DMS53 treated with DMSO at 0.1 percent for 48 hours (cell line): Measurements from ENCODE around the gene DIABLO.
A peak's percentile ranks its signal among the peaks of the same experiment; 100 is the strongest.
"Not testable (repeated sequence)": the region's sequence is repeated elsewhere in the genome, so short reads cannot be mapped to it uniquely, and the experiment has no call there.

Experiments
- DNase-seq: peaks from one replicate; lab custom pipeline; 2025; ENCODE audit not compliant: unreplicated experiment; lab: John Stamatoyannopoulos, UW

Gene DIABLO

GRCh38 chr12:122190842-122191668 lies 34.8 kb downstream of the DIABLO start:
- DNase-seq = peak; percentile 62

DNA sequence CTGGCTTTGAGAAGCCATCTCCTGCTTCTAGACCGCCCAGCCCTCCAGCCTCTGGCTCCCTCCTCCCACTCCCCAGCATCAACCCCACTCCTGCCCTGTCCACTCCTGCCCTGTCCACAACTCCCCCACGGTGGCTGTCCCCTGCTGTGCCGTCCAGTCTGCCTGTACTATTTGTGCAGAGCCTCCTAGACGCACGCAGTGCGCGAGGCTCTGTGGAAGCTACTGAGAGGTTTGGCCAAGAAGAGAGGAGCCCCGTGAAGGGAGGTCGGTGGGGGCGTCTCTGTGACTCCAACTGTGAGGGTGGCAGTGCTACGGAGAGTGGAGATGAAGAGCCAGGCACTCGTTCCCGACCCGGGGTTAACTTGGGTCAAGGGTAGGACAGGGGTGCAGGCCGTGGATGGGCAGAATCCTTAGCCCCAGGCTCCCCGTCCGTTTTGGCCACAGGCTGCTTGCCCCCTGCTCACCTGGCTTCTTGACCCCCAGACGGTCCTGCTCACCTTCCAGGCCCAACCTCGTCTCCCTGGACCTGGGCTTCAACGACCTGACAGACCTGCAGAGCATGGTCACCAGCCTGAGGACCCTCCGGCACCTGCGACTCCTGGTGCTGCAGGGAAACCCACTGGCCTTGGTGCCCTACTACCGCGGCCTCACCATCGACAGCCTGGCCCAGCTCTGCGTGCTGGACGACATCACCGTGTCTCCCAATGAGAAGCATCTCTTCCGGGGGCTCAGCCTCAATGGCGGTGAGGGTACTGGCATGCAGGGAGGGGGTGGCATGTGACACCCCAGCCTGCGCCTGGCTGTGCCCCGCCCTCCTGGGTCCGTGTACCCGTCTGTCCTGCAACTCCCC lies 36.0 kb downstream of the DIABLO start:
- no peak for DNase-seq

DNA sequence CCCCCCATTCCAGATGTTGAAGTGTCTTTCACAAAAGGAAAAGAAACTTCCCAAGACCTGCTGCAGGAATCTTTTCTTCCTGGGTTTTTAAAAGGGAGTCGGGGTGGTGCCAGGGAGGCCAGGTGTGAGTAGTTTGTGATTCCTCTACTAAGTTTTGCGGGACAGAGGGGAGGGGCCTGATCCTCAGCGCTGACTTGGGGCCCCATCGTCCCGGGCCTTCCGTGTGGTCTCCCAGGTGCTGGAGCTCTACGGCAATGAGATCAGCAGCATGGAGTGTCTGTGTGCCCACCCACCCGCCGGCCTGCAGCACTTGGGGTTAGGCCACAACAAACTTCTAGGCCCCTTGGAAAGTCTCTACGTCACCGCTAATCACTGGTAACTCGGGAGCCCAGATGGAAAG lies 38.4 kb downstream of the DIABLO start:
- DNase-seq = no peak

DNA sequence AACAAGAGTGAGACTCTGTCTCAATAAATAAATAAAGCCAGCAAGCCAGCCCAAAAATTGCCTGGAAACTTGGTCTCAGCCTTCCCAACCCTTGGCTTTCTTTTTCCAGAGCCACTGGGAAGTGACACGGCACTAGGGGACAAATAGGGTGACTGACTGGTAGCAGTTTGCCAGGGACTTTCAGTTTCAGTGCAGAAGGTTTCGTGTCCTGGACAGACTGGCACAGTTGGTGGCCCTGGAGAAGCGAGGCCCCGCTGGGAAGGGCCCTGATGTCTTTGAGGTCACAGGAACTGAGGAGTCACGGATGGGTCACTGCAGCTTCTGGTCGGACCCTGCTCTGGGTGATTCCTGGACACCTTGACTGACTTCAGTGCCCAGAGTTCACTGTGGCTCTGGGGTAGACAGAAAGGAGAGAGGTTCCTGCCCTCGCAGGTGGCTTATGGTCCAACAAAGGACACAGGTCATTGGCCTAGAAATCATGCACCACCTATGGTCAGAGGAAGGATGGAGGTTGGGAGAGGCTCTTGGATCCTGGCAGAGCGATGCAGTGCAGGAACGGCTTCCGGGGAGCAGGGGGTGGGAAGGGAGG lies 40.3 kb downstream of the DIABLO start:
- DNase-seq = no peak

- DNase-seq = no peak
Observed at GRCh38 chr12:122185079-122185478, 40.8 kb downstream of the DIABLO start.

- no peak for DNase-seq
Observed at GRCh38 chr12:122184517-122184916, 41.3 kb downstream of the DIABLO start.

DNA sequence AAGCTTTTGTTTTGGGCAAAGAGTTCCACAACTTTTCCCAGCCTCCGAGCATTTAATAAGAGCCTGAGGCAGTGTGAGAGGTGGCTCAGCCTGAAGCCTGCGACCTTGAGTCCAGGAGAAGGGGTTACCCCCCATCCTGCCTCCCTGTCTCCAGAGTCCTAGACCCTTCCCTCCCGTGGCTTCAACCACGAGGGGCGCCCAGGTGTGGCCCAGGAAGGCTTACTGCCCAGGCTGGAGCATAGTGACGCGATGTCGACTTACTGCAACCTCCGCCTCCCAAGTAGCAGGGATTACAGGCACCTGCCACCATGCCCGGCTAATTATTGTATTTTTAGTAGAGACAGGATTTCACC lies 42.3 kb downstream of the DIABLO start:
- no peak for DNase-seq

DNA sequence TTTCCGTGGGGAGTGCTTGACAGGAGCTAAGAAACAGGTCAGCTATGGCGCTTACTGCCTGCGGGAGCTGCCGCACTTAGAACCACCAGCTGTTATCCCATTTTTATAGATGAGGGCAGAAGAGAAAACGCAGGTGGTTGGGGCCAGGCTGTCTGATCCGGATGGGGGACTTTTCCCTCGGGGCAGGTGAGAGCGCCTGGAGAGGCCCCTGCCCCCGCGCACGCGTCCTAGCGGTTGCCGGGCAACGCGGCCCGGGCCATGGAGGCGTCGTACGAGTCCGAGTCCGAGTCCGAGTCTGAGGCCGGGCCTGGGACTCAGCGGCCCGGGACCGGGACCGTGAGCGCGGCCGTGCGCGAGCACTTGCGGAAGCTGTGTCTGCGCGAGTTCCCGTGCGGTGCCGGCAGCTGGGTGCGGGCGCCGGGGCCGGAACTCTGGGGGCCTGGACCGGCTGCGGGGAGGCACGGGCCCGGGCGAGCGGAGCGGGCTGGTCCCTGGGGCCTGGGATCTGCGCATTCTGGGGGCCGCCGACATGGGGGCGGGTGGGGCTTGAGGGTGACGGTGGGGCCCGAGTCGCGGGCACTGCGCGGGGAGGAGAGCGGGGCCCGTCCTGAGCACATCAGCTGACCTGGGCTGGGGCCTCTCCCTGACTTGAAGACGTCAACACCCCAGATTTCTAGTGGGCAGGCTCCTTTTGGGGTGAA lies 42.8 kb downstream of the DIABLO start, which contains the start of gene LRRC43:
TSS of gene LRRC43 (plus strand) at position 237 of the 701 bp plus-strand sequence. CDS start at position 259, 22 bp downstream.
- DNase-seq = peak; percentile 80

DNA sequence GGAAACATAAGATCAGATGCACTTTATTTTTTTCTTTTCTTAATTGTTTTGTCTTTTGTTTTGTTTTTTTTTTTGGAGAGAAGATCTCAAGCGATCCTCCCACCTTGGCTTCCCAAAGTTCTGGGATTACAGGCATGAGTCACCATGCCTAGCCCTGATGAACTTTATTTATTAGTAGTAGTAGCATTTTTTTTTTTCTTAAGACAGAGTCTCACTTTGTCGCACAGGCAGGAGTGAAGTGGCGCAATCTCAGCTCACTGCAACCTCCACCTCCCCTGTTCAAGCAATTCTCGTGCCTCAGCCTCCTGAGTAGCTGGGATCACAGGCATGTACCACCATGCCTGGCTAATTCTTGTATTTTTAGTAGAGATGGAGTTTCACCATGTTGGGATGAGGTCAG lies 49.4 kb downstream of the DIABLO start:
- not testable (repeated sequence) for DNase-seq

GRCh38 chr12:122174155-122174845 lies 51.6 kb downstream of the DIABLO start, which contains the start of gene IL31:
IL31 (minus strand) TSS chr12:122174221; CDS start chr12:122174172, 49 bp downstream.
- DNase-seq = no peak

GRCh38 chr12:122172262-122172939 lies 53.5 kb downstream of the DIABLO start:
- no peak for DNase-seq

GRCh38 chr12:122171399-122171798 lies 54.5 kb downstream of the DIABLO start:
- no peak for DNase-seq

- DNase-seq = no peak
Observed at GRCh38 chr12:122168492-122168891, 57.4 kb downstream of the DIABLO start.

- DNase-seq = no peak
Observed at GRCh38 chr12:122167356-122167925, 58.4 kb downstream of the DIABLO start.

DNA sequence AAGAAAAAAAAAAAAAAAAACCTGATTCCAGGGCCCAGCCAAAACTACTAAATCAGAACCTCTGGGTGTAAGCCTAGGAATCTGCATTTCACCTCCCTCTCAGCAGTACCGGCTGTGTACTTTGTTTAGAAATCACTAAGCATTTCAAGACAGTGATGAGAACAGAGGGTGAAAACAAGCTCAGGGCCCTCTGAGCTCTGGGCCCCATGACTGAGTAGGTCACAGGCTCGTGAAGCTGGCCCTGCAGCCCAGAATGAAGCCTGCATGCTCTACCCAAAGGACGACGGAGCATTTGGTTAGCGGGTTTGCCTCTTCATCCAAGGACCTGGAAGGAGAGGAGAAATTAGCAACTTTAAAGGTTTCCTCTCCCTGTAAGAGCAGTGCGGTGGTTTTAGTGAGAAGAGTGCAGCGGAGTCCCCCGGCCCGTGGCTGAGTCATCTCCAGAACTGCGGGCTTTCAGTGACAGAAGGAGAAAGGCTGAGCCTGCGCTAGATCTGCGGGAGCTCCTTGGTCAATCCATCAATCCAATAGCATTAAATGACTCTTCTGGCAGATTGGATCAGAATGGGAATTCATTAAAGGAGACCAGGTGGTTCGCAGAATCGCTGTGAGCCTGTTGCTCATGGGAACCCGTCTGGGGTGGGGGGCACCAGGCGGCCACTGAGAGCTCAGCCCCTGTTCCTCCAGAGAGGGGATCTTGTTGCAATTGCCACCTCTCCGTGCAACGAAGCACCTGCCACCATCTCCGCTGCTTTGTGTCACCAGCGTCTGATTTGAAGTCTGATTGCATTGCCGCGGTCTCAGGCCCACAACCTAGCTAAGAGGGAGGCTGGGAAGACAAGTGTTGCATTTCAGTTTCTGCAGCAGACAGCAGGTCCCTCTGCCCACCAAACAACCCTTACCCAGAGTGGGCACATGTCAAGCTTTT lies 59.2 kb downstream of the DIABLO start:
- no peak for DNase-seq

GRCh38 chr12:122162976-122163375 lies 62.9 kb downstream of the DIABLO start:
- DNase-seq = no peak

GRCh38 chr12:122161682-122162081 lies 64.2 kb downstream of the DIABLO start:
- DNase-seq = no peak

DNA sequence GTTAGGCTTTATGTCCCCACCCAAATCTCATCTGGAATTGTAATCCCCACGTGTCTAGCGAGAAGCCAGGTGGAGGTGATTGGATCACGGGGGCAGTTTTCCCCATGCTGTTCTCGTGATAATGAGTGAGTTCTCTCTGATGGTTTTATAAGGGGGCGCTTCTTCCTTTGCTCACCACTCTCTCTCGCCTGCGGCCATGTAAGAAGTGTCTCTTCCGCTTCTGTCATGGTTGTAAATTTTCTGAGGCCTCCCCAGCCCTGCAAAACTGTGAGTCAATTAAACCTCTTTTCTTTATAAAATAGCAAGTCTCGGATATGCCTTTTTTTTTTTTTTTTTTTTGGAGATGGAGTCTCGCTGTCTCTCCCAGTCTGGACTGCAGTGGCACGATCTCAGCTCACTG lies 65.1 kb downstream of the DIABLO start:
- DNase-seq = no peak
